GM18907 (cell line): ENCODE results near the gene CACHD1.
"Not testable (repeated sequence)": the region's sequence is repeated elsewhere in the genome, so short reads cannot be mapped to it uniquely, and the experiment has no call there.

ENCODE experiments used
- ATAC-seq: cut with Tn5 transposase; IDR thresholded peaks from one replicate; pipeline ENCODE4 v1.9.1; 2021; ENCODE audit warnings: mild to moderate bottlenecking, moderate library complexity; ENCODE audit not compliant: unreplicated experiment

The CACHD1 gene

DNA sequence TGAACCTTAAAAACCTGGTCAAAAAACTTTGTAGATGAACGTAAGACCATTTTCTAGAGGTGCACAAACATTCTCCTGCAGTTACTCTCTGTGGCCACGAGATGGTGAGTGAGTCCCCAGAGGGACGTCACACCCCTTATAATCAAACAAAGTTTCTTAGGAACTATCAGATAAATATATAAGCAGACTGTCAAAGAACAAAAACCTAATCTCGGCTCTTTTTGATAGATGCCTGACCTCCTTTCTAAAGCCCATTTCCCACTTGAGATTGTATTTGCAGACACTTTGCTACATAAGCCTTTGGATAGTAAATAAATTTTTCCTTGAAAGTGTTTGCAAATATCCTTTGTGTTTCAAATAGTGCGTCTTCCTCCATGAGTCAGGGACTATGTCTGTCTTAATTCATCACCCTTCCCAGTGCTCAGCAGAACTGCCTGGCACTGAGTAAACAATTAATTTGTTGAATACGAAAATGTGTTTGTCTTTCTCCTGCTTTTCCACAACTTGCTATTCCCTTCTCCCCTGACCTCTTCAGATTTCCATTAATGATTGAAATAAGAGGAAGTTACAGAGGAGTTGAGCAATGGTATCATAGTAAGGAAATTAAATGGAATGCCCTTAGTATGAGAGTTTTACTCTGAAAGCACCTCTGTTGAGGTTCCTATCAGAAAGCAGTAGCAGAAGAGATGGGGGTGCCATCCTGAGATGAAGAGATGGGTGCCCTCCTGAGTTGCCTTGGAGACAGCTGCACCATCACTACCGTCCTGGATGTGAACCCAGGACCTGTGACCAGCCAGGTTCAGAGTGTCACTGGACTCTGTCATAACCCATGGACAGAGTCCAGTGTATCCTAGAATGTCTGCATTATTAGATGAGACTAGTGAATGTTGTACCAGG lies 217.1 kb downstream of the CACHD1 start:
- peak; percentile 73 for ATAC-seq

DNA sequence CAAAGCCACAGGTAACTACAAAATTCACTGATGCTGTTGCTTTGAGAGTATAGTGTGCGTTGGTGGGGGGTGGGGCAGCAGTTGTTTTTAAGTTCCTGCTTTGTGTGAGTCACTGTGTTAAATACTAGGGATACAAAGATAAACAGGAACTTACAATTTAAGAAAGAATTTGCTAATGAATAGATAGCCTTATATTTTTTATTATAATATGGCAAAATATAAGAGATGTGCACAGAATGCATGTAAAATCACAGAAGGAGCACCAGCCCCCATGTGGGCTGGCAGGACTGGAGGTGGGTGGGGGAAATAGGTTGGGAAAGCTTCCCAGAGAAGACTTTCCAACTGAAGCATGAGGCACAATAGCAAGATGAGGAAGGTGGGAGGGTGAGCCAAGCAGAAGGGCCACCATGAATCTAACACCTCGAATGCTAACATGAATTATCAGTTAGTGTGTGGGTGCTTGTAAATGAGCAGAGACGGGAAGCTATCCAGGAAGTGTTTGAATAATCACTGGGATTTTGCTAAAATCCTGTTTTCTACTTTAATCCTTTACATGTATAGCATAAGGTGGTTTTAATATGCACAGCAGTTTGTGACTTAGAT lies 217.9 kb downstream of the CACHD1 start:
- no peak for ATAC-seq

DNA sequence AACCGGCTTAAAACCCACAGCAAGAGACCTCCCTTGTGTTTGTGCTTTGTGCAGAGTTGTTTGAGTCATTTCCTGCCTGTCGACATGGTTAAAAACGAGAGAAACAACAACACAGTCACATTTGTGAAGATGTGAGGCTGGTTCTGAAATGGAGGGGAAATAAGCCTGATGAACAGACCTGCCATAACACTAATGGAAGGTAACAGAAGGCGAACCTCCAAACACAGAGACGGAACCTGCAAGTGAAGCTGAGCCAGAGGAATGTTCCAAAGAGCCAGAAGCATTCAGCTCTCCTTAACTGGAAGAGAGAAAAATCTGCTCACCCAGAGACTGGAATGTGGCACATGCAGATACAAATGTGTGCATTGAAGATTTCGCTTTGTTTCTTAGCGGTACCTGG lies 221.7 kb downstream of the CACHD1 start:
- ATAC-seq, result no peak

DNA sequence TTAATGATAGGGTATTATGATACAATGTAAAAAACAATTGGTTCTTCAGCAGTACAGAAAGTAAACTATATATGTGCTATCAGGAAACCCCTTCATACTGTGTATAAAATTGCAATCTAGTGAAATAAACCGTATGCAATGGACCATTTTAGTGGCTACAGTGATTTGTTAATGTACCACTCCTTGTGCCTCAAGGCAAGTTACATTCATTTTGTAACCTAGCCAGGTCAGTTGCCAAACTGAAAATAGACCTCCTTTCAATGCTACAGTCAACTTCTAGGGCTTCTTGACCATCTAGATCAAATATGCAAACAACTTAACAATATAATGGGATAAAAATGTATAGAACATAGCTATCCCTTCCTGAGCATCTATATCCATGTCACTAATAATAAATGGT lies 223.0 kb downstream of the CACHD1 start:
- ATAC-seq, result no peak

DNA sequence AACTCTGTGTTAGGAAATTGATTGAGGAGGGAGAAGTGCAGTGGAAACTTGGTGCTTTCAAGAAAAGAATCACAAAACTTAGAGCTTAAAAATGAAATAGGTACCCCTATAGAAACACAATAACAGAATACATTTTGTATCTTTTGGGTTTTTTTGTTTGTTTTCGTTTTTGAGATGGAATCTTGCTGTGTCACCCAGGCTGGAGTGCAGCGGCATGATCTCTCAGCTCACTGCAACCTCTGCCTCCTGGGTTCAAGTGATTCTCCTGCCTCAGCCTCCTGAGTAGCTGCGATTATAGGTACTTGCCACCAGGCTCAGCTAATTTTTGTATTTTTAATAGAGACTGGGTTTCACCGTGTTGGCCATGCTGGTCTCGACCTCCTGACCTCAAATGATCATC lies 223.5 kb downstream of the CACHD1 start:
- no peak for ATAC-seq

DNA sequence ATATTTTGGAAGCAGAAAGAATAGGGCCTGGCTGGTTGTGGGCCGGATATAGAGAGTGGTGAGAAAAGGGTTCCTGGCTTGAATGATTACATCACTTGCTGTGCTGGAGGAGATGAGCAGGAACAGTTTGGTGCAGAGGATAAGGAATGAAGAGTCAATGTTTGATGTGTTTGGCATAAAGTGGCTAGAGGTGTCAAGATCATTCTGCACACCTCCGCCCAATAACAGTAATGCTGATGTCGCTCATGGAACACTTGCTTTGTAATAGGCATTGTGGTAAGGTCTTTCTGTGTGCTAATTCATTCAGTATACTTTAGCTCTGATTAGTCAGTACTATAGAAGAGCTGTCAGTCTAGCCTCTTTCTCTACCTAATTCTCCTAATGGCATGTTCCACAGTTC lies 226.9 kb downstream of the CACHD1 start:
- ATAC-seq, result no peak

DNA sequence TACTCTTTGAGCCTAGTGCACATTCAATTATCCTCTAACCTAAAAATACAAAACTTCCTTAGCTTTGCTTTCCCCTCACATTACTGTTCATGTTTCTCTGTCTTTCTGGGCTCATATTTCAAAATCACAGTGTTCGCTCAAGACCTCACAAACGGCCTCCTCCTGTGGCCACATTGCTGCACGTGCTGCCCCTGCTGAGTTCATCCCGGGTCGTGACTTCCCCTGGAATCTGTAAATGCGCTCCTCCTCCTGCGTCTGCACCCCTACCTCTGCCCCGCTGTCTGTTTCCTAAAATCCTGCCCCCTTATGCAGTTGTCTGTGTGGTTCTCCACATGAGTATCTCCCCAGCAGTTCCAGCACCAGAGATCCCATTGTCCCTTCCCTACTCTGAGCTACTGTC lies 229.4 kb downstream of the CACHD1 start:
- ATAC-seq, result no peak

DNA sequence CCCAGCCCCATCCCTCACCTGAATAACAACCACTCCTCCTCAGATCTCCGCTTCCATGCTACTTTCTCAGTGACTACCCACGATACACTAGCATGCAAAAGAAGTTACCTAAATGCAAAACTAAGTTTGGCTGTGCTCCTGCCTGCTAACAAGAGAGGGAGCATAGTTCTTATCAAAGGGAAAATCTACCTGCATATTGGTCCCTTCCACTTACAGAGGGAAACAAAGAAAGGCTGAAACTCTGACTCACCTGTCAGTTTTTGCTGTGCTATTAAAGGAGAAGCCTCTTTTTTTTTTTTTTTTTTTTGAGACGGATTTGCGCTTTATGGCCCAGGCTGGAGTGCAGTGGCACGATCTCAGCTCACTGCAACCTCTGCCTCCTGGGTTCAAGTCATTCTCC lies 231.1 kb downstream of the CACHD1 start:
- no peak for ATAC-seq

DNA sequence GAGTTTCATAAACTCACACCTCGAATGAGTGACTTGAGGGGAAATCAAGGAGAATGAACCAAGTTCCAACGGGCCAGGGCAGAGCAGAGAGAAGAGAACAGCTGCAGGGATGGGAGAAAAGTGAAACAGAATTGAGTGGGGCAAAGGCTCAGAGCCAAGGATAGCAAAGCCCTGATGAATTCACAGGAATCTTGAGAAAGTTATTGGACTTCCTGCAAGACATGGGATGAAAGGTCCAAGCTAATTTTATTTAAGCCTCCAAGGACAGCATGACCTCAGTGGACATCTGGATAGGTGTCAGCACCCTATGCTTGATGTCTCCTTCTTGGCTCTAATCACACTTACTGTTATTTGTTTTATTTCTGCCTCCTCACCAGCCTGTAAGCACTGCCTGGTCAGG lies 232.0 kb downstream of the CACHD1 start:
- ATAC-seq, result no peak

DNA sequence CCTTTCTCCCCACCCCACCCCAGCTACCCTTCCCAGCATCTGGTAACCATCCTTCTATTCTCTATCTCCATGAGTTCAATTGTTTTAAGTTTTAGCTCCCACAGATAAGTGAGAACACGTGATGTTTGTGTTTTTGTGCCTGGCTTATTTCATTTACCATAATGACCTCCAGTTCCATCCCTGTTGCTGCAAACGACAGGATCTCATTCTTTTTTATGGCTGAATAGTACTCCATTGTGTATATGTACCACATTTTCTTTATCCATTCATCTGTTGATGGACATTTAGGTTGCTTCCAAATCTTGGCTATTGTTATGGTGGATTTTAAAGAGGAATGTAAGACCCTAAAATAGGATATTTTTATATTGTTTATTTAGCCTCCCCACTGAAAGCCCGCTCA lies 232.7 kb downstream of the CACHD1 start:
- ATAC-seq, result not testable (repeated sequence)

DNA sequence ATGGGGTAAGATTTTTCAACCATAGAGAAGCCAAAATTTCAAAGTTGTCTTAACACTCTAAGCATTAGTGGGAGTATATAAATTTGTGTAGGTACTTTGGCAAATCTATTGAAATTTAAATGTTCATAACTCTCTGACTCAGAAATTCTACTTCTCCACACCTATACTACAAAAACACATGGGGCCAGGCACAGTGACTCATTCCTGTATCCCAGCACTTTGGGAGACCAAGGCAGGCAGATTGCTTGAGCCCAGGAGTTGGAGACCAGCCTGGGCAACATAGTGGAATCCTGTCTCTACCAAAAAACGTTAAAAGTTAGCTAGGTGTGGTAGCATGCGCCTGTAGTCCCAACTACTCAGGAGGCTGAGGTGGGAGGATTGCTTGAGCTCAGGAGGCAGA lies 233.7 kb downstream of the CACHD1 start:
- ATAC-seq, result no peak

DNA sequence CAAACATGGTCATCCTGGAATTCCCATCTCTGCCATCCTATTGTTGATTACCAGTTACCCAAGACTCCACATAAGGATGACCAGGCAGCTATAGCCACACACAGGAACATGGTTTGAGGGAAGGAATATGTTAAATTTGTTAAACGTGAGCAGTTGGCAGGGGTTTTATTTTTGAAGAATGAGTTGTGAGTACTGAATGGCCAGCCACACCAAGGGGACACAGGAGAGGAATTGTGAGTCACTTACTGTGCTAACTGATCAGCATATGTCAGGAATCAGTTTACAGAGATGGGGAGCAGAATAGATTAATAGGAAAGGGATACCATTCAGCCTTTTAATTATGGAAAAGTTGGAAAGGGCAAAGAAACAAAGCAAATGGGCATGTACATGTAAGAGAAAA lies 235.7 kb downstream of the CACHD1 start:
- ATAC-seq, result no peak

DNA sequence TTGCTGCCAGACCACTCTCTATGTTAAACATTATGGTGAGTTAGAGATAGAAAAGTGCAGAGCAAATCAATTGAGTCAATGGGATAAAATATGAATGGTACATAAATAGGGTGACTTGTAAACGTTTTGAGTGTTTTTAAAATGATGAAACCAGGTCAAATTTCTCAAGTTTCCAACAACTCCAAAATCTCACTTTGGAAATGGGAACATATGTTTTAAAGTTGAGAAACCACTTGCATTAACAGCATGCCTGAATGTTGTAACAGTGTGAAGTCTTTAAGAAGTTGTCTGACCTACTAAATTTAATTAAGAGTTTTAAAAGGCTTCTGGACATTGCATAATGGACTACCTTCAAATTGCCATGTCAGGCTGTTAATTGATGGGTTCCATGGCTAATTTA lies 241.3 kb downstream of the CACHD1 start:
- no peak for ATAC-seq

DNA sequence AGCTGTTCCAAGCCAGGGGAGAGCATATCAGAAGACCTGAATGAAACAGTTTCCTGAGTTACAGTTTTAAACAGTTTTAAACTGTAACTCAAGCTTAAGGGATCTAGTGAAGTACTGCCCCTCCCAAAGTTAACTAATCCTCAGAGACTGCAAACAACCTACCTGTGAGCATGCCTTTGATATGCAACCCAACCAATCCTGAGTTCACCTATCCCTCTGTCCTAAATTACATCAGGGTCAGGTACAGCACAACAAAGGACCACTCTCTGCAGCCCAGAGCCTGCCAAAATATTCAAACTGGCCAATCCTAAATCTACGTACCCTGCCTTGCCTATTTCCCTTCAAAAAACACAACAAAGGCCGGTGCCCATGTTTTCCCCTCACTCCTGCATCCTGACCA lies 242.1 kb downstream of the CACHD1 start:
- no peak for ATAC-seq

DNA sequence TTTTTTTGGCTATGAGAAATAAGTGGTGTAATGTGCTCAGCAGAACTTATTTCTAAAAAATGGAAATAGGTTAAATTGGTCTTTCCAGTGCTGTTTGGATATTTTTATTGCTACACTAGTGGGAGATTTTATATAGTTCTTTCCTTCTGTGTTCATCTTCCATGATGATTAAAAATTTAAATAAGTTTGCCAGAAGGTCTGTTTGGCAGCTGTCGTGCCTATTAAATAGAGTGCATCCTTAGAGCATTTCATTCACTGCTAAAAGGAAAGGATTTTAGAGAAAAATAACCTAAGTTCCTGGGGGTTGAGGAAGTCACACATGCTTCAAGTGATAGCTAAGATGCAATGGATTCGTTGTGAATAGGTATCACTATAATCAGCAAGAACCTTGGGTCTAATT lies 245.3 kb downstream of the CACHD1 start:
- ATAC-seq, result no peak

DNA sequence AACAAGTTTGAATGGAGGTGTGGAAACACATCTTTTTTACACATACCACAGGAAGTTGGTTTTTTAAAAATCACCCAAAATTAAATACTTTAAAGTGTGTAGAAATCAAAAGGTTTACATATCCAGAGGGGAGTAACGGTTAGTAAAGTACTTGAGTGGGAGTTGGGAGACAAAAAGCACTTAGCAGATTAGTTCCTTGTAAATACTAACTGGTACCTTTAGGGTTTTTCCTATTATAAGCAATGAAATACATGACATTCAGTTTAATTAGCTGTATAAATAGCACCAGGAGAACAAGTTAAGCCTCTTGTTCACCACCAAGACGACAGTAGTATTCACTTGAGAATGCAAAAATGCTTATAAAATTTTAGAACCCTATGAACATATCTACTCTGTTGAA lies 251.2 kb downstream of the CACHD1 start:
- ATAC-seq, result no peak

DNA sequence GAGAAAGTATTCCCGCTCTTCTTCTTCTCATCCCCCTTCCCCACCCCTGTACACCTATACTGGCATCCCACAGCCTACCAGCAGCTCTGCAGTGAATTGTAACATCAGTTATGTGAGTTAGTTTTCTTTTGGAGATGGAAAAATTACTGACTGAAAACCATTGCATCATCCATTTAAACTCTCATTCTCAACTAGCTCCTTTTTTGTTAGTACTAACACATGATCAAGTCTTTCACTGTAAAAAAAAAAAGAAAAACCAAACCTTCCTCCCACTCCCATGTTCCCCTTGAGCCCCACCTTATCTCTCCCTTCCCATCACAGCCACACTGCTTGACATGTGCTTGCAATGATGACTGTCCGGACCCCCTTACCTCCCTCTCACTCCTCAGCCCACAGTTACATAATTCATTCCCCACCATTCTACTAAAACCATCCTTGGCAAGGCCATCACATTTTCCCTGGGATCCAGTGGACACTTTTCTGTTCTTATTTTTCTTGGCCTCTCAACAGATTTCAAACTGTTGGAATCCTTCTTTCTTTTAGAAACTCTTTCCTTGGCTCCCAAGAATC lies 251.7 kb downstream of the CACHD1 start:
- ATAC-seq, result no peak

DNA sequence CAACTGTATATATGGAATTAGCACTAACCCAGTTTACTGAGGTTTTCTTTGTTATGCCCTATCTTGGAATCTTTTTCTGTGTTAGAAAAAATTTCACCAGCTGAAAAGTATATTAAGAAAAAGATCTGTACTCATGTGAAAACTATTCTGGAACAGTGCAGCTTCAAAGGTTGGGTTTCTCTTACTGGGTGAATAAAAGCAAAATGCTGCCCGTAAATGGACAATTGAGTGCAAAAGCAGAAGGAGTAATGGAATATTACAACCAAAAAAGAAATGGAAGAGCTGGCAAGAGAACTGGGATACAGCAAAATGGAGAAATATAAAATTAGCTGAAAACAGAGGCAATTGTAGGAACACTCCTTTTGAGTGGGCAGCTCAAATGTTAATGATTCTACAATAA lies 257.9 kb downstream of the CACHD1 start:
- no peak for ATAC-seq

DNA sequence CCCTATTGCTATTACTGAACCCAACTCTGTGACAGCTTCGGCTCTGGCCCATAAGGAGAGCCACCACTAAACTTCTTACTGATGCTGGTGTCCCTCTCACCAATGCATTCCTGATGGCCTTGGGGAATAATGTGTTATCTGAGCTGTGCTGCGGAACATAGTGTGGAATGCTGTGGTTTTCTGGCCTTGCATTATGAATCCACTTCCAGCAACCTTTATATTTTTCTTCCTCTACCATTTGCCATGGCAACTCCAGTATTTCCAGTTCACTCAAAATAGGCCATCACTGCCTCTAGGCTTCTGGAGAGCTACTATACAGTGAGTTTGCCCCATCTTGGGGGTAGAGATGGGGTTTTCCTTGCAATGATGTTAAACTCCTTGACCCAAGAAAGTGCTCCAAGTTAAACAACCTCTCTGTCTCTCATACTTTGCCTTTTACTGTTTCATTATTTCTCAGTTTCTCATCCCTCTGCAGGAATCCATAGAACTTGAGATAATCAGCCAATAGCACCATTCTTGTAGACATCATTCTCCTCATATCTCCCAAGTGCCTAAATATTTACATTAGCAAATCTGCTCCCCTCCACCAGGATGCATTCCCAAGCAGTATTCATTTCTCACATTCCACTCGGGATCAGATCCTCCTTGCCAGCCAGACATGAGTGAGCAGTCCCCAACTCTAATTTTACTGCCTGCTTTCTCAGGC lies 263.8 kb downstream of the CACHD1 start:
- ATAC-seq, result no peak

DNA sequence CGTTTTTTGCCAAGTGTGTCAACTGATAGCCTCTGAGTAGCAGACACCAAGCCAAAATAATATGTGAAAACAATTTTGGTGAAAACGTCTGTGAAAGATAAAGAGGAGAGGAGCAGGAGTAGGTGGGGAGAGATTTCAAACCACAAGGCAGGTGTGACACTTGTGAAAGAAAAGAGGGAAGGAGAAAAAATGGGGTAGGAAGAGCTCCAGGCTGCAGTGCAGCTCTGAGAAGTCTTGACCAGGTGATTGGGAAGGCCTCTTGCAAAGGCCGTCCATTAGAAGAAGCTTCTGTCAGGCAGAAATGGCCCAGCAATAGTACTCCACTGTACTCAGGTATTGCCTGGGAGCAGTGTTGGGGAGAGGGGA lies 264.3 kb downstream of the CACHD1 start:
- ATAC-seq, result no peak

DNA sequence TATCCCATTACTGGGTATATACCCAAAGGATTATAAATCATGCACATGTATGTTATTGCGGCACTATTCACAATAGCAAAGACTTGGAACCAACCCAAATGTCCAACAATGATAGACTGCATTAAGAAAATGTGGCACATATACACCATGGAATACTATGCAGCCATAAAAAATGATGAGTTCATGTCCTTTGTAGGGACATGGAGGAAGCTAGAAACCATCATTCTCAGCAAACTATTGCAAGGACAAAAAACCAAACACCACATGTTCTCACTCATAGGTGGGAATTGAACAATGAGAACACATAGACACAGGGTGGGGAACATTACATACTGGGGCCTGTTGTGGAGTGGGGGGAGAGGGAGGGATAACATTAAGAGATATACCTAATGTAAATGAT lies 270.8 kb downstream of the CACHD1 start:
- not testable (repeated sequence) for ATAC-seq
